Measurements from ENCODE around the gene MTR. TPM values are rescaled to one million over a fixed set of nuclear protein-coding genes. Genes with fewer than 3 reads are reported as not detected.
"Not testable (repeated sequence)": the region's sequence is repeated elsewhere in the genome, so short reads cannot be mapped to it uniquely, and the experiment has no call there.

Gene MTR
- total and polyA plus RNA-seq, 4 donors: 4.6 to 59.5 (median 32.1) TPM

- DNase-seq: no peak
- H3K27ac ChIP-seq (ENCODE audit: low read depth in 1 of 2, low read length in 2 of 2): no peak overlapping the region
- no peaks in the 10 kb centered on the region for H3K27me3 ChIP-seq (ENCODE audit: control insufficient read depth in 1 of 2, insufficient read depth in 2 of 2, low read length in 1 of 2)
- ATAC-seq (ENCODE audit: low FRiP score): no peak
- no peak overlapping the region for H3K4me3 ChIP-seq (ENCODE audit: low read length in 2 of 2)
- peaks cover 0 to 2% of the 10 kb centered on the region in 2 donors for H3K4me1 ChIP-seq (ENCODE audit: control insufficient read depth in 1 of 2, insufficient read depth in 2 of 2, low read length in 2 of 2)
- intact Hi-C loops (cut with DNase I): no loop called here
- peaks cover 5 to 8% of the 10 kb centered on the region in 2 donors for H3K36me3 ChIP-seq (ENCODE audit: control insufficient read depth in 1 of 2, insufficient read depth in 2 of 2, low read length in 1 of 2)
- WGBS, 2 donors: 53 to 55% methylated on average over 2 of the region's 2 CpGs
- H3K9me3 ChIP-seq (ENCODE audit: control insufficient read depth, low read length): no peaks in the 10 kb centered on the region
Measured at GRCh38 chr1:236845830-236846229, 50.7 kb downstream of the MTR start.

GRCh38 chr1:236848274-236848923 lies 53.3 kb downstream of the MTR start:
- intact Hi-C loops (cut with DNase I): no loop called here
- DNase-seq (no peak), ATAC-seq (ENCODE audit: low FRiP score) (no peak)
- 73 to 93% methylated on average over 4 of the region's 4 CpGs for WGBS, 2 donors
- Histone ChIP-seq H3K27ac (ENCODE audit: low read depth in 1 of 2, low read length in 2 of 2) (no peak overlapping the region), H3K9me3 (ENCODE audit: control insufficient read depth, low read length) (no peaks in the 10 kb centered on the region), H3K4me1 (ENCODE audit: control insufficient read depth in 1 of 2, insufficient read depth in 2 of 2, low read length in 2 of 2) (no peaks in the 10 kb centered on the region), H3K36me3 (ENCODE audit: control insufficient read depth in 1 of 2, insufficient read depth in 2 of 2, low read length in 1 of 2) (peaks cover 5 to 8% of the 10 kb centered on the region in 2 donors), H3K4me3 (ENCODE audit: low read length in 2 of 2) (no peak overlapping the region), H3K27me3 (ENCODE audit: control insufficient read depth in 1 of 2, insufficient read depth in 2 of 2, low read length in 1 of 2) (no peaks in the 10 kb centered on the region)

- Histone ChIP-seq H3K4me1 (ENCODE audit: control insufficient read depth in 1 of 2, insufficient read depth in 2 of 2, low read length in 2 of 2) (no peaks in the 10 kb centered on the region), H3K27ac (ENCODE audit: low read depth in 1 of 2, low read length in 2 of 2) (no peak overlapping the region), H3K27me3 (ENCODE audit: control insufficient read depth in 1 of 2, insufficient read depth in 2 of 2, low read length in 1 of 2) (no peaks in the 10 kb centered on the region), H3K9me3 (ENCODE audit: control insufficient read depth, low read length) (no peaks in the 10 kb centered on the region), H3K36me3 (ENCODE audit: control insufficient read depth in 1 of 2, insufficient read depth in 2 of 2, low read length in 1 of 2) (peaks cover 5 to 8% of the 10 kb centered on the region in 2 donors), H3K4me3 (ENCODE audit: low read length in 2 of 2) (no peak overlapping the region)
- ATAC-seq (ENCODE audit: low FRiP score): no peak
- DNase-seq: no peak
- intact Hi-C loops (cut with DNase I): no loop called here
- WGBS, 2 donors: 89 to 95% methylated on average over 8 of the region's 8 CpGs
Measured at GRCh38 chr1:236850077-236850979, 55.2 kb downstream of the MTR start.

GRCh38 chr1:236851871-236852270 lies 56.8 kb downstream of the MTR start:
- 85 to 91% methylated on average over 3 of the region's 3 CpGs for WGBS, 2 donors
- DNase-seq (no peak), ATAC-seq (ENCODE audit: low FRiP score) (no peak)
- Histone ChIP-seq H3K27ac (ENCODE audit: low read depth in 1 of 2, low read length in 2 of 2) (no peak overlapping the region), H3K27me3 (ENCODE audit: control insufficient read depth in 1 of 2, insufficient read depth in 2 of 2, low read length in 1 of 2) (no peaks in the 10 kb centered on the region), H3K9me3 (ENCODE audit: control insufficient read depth, low read length) (no peaks in the 10 kb centered on the region), H3K36me3 (ENCODE audit: control insufficient read depth in 1 of 2, insufficient read depth in 2 of 2, low read length in 1 of 2) (peaks cover 5 to 11% of the 10 kb centered on the region in 2 donors), H3K4me1 (ENCODE audit: control insufficient read depth in 1 of 2, insufficient read depth in 2 of 2, low read length in 2 of 2) (no peaks in the 10 kb centered on the region), H3K4me3 (ENCODE audit: low read length in 2 of 2) (no peak overlapping the region)
- intact Hi-C loops (cut with DNase I): no loop called here

GRCh38 chr1:236853921-236854604 lies 59.0 kb downstream of the MTR start:
- Histone ChIP-seq H3K27ac (ENCODE audit: low read depth in 1 of 2, low read length in 2 of 2) (no peak overlapping the region), H3K9me3 (ENCODE audit: control insufficient read depth, low read length) (no peaks in the 10 kb centered on the region), H3K4me1 (ENCODE audit: control insufficient read depth in 1 of 2, insufficient read depth in 2 of 2, low read length in 2 of 2) (no peaks in the 10 kb centered on the region), H3K36me3 (ENCODE audit: control insufficient read depth in 1 of 2, insufficient read depth in 2 of 2, low read length in 1 of 2) (peaks cover 0 to 3% of the 10 kb centered on the region in 2 donors), H3K27me3 (ENCODE audit: control insufficient read depth in 1 of 2, insufficient read depth in 2 of 2, low read length in 1 of 2) (no peaks in the 10 kb centered on the region), H3K4me3 (ENCODE audit: low read length in 2 of 2) (no peak overlapping the region)
- ATAC-seq (ENCODE audit: low FRiP score) (no peak), DNase-seq (no peak)
- 58 to 67% methylated on average over 4 of the region's 4 CpGs for WGBS, 2 donors
- intact Hi-C loops (cut with DNase I): no loop called here

GRCh38 chr1:236854605-236854983 lies 59.5 kb downstream of the MTR start:
- DNase-seq (no peak), ATAC-seq (ENCODE audit: low FRiP score) (no peak)
- H3K4me3 ChIP-seq (ENCODE audit: low read length in 2 of 2): no peak overlapping the region
- no peaks in the 10 kb centered on the region for H3K9me3 ChIP-seq (ENCODE audit: control insufficient read depth, low read length)
- peaks cover 0 to 3% of the 10 kb centered on the region in 2 donors for H3K36me3 ChIP-seq (ENCODE audit: control insufficient read depth in 1 of 2, insufficient read depth in 2 of 2, low read length in 1 of 2)
- H3K27me3 ChIP-seq (ENCODE audit: control insufficient read depth in 1 of 2, insufficient read depth in 2 of 2, low read length in 1 of 2): no peaks in the 10 kb centered on the region
- intact Hi-C loops (cut with DNase I): no loop called here
- H3K27ac ChIP-seq (ENCODE audit: low read depth in 1 of 2, low read length in 2 of 2): peak overlapping the region in 1 of 2 donors; percentile 19
- 46 to 51% methylated on average over 3 of the region's 3 CpGs for WGBS, 2 donors
- H3K4me1 ChIP-seq (ENCODE audit: control insufficient read depth in 1 of 2, insufficient read depth in 2 of 2, low read length in 2 of 2): no peaks in the 10 kb centered on the region

- H3K36me3 ChIP-seq (ENCODE audit: control insufficient read depth in 1 of 2, insufficient read depth in 2 of 2, low read length in 1 of 2); H3K4me1 ChIP-seq (ENCODE audit: control insufficient read depth in 1 of 2, insufficient read depth in 2 of 2, low read length in 2 of 2); H3K27ac ChIP-seq (ENCODE audit: low read depth in 1 of 2, low read length in 2 of 2); H3K27me3 ChIP-seq (ENCODE audit: control insufficient read depth in 1 of 2, insufficient read depth in 2 of 2, low read length in 1 of 2); ATAC-seq (ENCODE audit: low FRiP score); intact Hi-C loops (cut with DNase I); H3K9me3 ChIP-seq (ENCODE audit: control insufficient read depth, low read length); H3K4me3 ChIP-seq (ENCODE audit: low read length in 2 of 2); DNase-seq: not testable (repeated sequence)
- WGBS, 2 donors: 97 to 100% methylated on average over 4 of the region's 4 CpGs
Measured at GRCh38 chr1:236856649-236857048, 61.6 kb downstream of the MTR start.

- peaks cover 5% of the 10 kb centered on the region in 2 donors for H3K36me3 ChIP-seq (ENCODE audit: control insufficient read depth in 1 of 2, insufficient read depth in 2 of 2, low read length in 1 of 2)
- intact Hi-C loops (cut with DNase I): no loop called here
- DNase-seq: no peak
- no peak overlapping the region for H3K4me3 ChIP-seq (ENCODE audit: low read length in 2 of 2)
- 94 to 97% methylated on average over 7 of the region's 7 CpGs for WGBS, 2 donors
- H3K27me3 ChIP-seq (ENCODE audit: control insufficient read depth in 1 of 2, insufficient read depth in 2 of 2, low read length in 1 of 2): no peaks in the 10 kb centered on the region
- H3K27ac ChIP-seq (ENCODE audit: low read depth in 1 of 2, low read length in 2 of 2): no peak overlapping the region
- no peak for ATAC-seq (ENCODE audit: low FRiP score)
- peaks cover 0 to 4% of the 10 kb centered on the region in 2 donors for H3K4me1 ChIP-seq (ENCODE audit: control insufficient read depth in 1 of 2, insufficient read depth in 2 of 2, low read length in 2 of 2)
- H3K9me3 ChIP-seq (ENCODE audit: control insufficient read depth, low read length): no peaks in the 10 kb centered on the region
Measured at GRCh38 chr1:236858165-236858564, 63.1 kb downstream of the MTR start.

Measured in aorta (tissue), 5 donors.